IPS-11a (cell line): ENCODE data around the gene AQP1.

ENCODE experiments used
- H3K4me3 ChIP-seq: one replicate; pipeline ENCODE4 v1.5.1; 2013; ENCODE audit warnings: low read depth, low read length, control low read depth

The AQP1 gene

DNA sequence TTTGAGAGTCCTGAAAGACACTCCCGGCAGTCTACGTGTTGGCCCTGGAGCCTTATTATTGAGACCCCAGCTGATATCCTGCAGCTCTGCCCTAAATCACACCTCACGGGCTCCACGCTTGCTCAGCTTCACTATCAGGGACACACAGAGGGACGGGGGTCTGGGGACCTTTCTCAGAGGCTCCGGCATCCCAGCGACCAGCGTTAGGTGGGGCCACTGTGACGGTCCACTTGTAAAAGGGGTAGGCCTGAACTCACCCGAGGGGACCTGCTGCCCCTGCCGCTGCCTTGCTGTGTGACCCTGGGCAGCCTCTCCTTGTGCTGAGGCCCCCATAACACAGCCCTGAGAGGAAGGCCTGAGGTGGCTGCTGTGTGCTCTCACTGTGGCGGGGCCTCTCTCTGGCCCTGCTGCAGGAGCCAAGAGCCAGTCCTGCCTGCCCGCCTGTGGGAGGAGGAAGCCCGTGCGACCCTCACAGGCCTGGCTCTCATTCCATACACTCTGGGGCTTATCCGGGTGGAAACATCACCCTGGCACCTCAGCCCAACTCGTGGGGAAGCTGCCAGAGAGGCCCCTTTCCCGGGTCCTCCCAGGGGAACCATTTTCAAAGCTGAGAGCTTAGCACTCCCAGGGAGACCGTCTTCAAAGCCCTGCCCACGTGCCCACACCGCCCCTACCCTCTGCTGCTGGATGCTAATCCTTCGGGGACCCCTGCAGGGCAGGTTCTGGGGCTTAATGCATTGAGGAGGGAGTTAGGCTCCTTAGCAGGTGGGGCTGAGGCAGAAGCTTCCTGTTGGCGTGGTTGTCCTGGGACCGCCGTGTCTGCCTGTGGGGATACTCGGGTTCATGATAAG is 21.7 kb downstream of the AQP1 start:
- no peak overlapping the region for H3K4me3 ChIP-seq

- no peak overlapping the region for H3K4me3 ChIP-seq
These were observed 22.6 kb downstream of the AQP1 start for GRCh38 chr7:30934225-30934624.

DNA sequence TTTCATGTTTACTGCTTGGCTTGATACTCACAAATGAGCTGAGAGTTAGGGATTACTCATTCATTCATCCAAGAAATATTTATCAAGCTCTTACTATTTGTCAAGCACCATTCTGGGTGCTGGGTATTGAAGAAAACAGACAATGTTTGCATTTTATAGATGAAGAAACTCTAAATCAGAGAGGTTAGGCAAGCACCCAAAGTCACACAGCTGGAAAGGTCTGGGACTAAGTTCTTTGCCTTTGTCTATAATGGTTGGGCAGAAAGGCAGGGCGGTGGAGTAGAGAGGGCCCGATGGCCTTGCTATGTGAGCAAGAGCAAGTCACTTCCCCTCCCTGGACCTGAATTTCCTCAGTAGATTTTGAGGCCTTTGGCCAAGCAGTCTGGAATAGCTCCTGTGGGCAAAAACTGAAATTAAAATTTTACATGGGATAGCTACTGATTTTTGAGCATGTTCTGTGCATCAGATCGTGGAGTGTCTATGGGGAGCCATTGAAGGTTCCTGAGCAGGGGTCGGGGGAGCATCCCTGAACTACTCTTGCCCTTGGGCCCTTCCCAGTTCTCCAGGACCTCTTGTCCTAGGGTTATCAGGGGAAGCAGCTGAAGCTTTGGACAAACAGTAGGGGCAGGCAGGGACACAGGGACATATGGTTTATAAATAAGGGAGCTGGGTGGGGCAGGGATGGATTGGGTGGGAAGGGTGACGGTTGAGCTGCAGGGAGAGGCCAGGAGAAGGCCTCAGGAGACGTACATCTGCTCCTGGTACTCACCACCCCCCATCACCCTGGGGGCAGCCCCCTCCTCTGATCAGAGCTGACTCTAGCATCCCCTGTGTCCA is 23.3 kb downstream of the AQP1 start:
- H3K4me3 ChIP-seq: no peak overlapping the region

DNA sequence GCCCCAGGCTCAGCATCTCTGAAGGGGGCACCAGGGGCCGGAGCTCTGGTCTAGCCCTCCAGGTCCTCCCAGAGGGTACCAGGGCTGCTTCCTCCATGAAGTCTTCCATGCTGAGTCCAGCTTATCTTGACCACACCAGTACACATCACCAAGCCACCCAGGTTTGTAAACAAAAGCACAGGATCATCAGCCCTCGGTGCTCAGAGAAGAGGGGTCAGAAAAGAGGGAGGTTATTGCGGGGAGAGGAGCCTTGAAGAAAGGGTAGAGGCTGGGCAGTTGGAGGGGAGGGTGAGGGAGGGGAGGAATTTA is 23.9 kb downstream of the AQP1 start:
- no peak overlapping the region for H3K4me3 ChIP-seq

DNA sequence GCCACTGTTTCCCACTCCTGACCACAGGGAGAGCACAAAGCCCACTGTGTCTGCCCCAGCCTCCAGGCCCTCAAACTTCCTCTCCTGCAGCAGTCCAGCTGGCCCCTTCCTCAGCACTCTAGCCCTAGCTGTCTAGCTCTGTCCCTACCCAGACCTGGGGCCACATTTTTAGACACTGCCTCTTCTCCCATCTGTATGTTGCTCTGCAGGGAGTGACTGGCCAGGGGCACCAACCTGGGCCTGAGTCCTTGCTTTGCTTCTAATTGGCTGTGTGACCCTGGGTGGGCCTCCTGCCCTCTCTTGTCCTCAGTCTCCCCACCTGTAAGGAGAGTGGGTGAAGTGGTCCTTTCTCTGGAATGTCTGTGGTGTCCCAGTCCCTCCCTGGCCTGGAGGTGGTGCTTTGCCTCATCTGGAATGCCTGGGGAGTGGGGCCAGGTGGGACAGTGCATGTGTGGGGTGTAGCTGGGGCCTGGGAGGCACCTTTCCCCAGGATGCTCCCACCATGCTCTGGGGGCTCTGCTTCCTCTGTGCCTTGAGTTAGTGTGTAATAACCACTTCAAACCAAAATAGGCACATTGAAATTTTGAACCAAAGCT is 25.1 kb downstream of the AQP1 start:
- no peak overlapping the region for H3K4me3 ChIP-seq

- no peak overlapping the region for H3K4me3 ChIP-seq
These were observed 25.8 kb downstream of the AQP1 start for GRCh38 chr7:30937416-30937815.

DNA sequence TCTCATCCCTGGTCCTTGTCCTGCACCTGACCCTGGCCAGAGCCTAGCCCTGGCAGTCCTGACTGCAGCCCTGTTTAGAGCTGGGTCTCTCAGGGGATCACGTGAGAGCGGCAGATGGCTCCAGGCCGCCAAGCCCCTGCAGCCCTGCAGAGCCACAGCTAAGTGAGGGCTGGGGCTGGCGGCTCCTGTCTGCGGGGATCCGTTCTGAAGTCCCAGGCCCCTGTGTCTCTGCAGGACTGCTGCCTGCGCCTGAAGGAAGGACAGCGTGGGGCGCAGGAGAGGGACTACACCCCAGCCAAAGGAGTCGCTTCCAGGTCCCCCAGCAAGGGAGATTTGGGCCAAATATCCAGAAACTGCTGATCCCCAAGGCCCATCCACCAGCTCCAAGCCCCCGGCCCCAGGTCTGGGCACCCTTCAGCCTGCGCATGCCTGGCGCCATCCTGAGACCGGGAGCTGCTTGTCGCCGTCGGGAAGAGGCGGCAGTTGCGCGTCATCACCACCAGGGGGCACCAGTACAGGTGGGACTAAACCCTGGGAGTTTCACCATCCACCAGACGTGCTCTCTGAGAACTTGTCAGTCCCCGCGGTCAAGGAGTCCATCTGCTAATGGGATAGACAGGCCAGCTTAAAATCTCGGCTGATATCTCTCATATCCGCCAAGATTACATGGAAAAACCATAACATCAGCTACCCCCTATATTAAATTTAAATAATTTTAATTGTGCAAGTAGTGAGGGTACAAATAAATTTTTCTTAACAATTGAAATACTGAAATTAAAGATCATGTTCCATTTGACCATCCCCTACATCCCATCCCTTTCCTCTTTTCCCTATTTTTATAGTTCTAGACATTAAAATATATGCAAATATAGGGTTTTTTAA is 27.0 kb downstream of the AQP1 start:
- peak overlapping the region; percentile 10 for H3K4me3 ChIP-seq

DNA sequence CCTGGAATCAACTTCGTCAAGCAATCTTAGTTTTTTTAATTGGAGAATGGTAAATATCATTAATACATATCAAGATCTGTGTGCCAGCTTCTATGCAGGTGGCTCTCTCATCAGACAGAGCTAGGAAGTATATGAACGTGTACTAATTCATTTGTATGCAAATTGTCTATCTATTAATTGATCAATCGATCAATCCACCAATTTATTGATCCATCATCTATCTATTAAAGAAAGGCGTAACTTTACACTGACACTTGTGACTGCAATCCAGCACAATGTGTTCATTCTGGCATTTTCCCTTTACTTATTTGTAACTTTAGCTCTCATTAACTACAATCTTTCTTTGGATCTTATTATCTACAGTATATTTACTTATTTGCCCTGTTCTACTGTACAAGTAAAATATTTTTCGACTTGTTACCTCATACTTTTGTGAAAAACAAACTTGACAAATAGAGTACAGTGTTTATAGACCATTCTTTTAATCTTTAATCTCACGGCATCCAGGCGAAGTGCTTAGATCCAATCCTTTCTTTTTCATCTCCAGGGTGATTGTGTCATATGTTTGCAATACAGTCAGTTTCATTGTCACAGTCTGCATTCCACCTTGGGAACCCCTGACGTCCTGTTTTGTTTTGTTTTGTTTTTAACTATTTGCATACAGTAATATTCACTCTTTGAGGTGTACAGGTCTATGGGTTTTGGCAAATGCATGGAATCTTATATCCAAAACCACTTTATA is 30.1 kb downstream of the AQP1 start:
- H3K4me3 ChIP-seq: no peak overlapping the region

DNA sequence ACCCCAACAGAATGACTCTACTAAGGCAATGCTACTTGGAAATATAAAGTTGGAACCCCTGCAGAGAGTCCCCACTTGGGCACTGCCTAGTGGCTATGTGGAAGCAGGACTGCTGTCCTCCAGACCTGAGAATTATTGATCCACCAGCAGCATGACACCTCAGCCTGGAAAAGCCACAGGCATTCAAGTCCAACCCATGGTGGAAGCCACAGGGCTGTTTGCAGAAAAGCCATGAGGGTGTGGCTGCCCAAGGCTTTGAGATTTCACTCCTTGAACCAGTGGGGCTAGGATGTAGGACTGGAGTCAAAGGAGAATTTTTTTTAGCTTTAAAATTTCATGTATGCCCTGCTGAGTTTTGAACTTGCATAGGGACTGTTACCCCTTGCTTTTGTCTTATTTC is 38.5 kb downstream of the AQP1 start:
- H3K4me3 ChIP-seq: no peak overlapping the region

DNA sequence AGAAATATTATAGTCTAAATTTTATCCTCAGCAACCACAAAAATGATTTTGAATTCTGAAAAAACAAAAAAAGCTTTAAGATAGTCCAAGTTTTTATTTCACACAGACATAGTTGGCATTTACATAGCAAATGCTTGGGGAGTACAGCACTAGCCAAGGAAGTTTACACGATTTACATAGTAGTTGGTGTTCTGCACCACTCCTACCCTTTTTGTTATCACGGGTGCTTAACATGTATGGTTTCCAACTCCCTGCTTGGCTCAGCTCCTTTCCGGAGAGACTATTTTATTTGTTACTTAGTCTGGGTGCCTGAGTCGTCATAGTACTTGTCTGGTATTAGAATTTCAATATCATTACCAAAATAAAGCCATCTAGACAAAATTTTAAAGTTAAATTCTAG is 43.3 kb downstream of the AQP1 start:
- no peak overlapping the region for H3K4me3 ChIP-seq

GRCh38 chr7:30956704-30957103 is 45.1 kb downstream of the AQP1 start:
- H3K4me3 ChIP-seq: no peak overlapping the region

- H3K4me3 ChIP-seq: no peak within 1 kb of the TSS
These were observed 52.2 kb downstream of the AQP1 start, which contains the start of gene GHRHR for GRCh38 chr7:30963842-30964241. GHRHR (plus strand) TSS chr7:30963953; CDS start chr7:30964069, 116 bp downstream.

GRCh38 chr7:30965372-30965771 is 53.7 kb downstream of the AQP1 start:
- H3K4me3 ChIP-seq: no peak overlapping the region

GRCh38 chr7:30965883-30966282 is 54.2 kb downstream of the AQP1 start:
- no peak overlapping the region for H3K4me3 ChIP-seq

GRCh38 chr7:30968294-30968693 is 56.6 kb downstream of the AQP1 start:
- no peak overlapping the region for H3K4me3 ChIP-seq

- H3K4me3 ChIP-seq: no peak overlapping the region
These were observed 57.3 kb downstream of the AQP1 start for GRCh38 chr7:30968747-30969603.

GRCh38 chr7:30969604-30969970 is 57.9 kb downstream of the AQP1 start:
- H3K4me3 ChIP-seq: no peak overlapping the region

DNA sequence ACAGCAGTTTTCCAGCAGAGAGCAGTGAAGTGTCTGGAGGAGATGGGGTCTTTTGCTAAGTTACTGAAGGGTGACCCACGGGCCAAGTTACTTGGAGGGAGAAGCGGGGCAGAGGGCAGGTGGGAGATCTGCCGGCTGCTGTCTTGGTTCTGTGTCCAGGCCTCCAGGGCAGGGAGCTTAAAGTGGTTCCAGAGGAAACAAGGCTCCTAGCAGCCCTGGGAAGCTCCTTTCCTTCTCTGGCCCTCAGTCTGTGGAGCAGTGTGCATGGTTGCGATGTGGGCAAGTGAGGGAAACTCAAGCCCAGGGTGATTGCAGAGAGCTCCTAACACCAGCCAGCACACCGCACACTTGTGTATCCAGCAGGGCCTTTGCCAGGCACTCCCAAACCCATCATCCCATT is 58.4 kb downstream of the AQP1 start:
- H3K4me3 ChIP-seq: no peak overlapping the region

- no peak overlapping the region for H3K4me3 ChIP-seq
These were observed 59.0 kb downstream of the AQP1 start for GRCh38 chr7:30970594-30971094.
